ENCODE measurements around the gene TLX2.
A peak's percentile ranks its signal among the peaks of the same experiment; 100 is the strongest.

Gene TLX2

GRCh38 chr2:74536166-74536950 lies 22.1 kb downstream of the TLX2 start:
- no peak for DNase-seq

- DNase-seq = no peak
Measured at GRCh38 chr2:74537140-74537539, 22.9 kb downstream of the TLX2 start.

GRCh38 chr2:74538881-74539339 lies 24.7 kb downstream of the TLX2 start:
- no peak for DNase-seq

GRCh38 chr2:74540291-74540690 lies 26.0 kb downstream of the TLX2 start:
- DNase-seq = no peak

GRCh38 chr2:74542978-74543377 lies 28.7 kb downstream of the TLX2 start:
- no peak for DNase-seq

- DNase-seq = no peak
Measured at GRCh38 chr2:74544634-74545033, 30.4 kb downstream of the TLX2 start.

GRCh38 chr2:74546004-74546403 lies 31.8 kb downstream of the TLX2 start:
- DNase-seq = no peak

GRCh38 chr2:74548285-74548899 lies 34.1 kb downstream of the TLX2 start:
- DNase-seq = no peak

- no peak for DNase-seq
Measured at GRCh38 chr2:74548900-74549826, 34.9 kb downstream of the TLX2 start.

- no peak for DNase-seq
Measured at GRCh38 chr2:74550231-74550630, 36.0 kb downstream of the TLX2 start.

- DNase-seq = no peak
Measured at GRCh38 chr2:74551530-74551929, 37.3 kb downstream of the TLX2 start.

GRCh38 chr2:74551942-74552913 lies 38.0 kb downstream of the TLX2 start:
- no peak for DNase-seq

GRCh38 chr2:74552914-74553811 lies 38.9 kb downstream of the TLX2 start:
- no peak for DNase-seq

GRCh38 chr2:74553892-74554819 lies 39.9 kb downstream of the TLX2 start, which contains the start of the genes DOK1 and LOXL3:
Gene DOK1, plus strand, starts transcription at chr2:74554720. Its CDS starts 35 bp downstream, at chr2:74554755.
Gene LOXL3, minus strand, starts transcription at chr2:74553942. Its CDS starts 1,308 bp downstream, at chr2:74552634.
- peak; percentile 40 to 97 for DNase-seq

- DNase-seq = peak in 1 of 2 donors; percentile 72
Measured at GRCh38 chr2:74554820-74555531, 40.7 kb downstream of the TLX2 start.

- no peak for DNase-seq
Measured at GRCh38 chr2:74555610-74556103, 41.4 kb downstream of the TLX2 start.

GRCh38 chr2:74556159-74556558 lies 41.9 kb downstream of the TLX2 start:
- no peak for DNase-seq

- DNase-seq = no peak
Measured at GRCh38 chr2:74556831-74557370, 42.7 kb downstream of the TLX2 start.
